Psoas muscle (tissue), 8 donors: Measurements from ENCODE around the gene PDLIM1. TPM values are rescaled to one million over a fixed set of nuclear protein-coding genes. Genes with fewer than 3 reads are reported as not detected.
A peak's percentile ranks its signal among the peaks of the same experiment; 100 is the strongest.

Source experiments
- ATAC-seq, 4 donors: fragments of 200-7000 bp; cut with Tn5 transposase; one replicate each; pipeline ENCODE4 v1.9.1; 2020; ENCODE audit warnings: moderate library complexity in 3 of 4, mild to moderate bottlenecking in 2 of 4
- DNase-seq, 2 donors: peaks; one replicate each; pipeline ENCODE4 v3.0.0-alpha.2; 2020
- H3K27ac ChIP-seq: fragments of 200-600 bp; one replicate; pipeline ENCODE4 v1.8.0; 2022
- H3K27me3 ChIP-seq, 3 donors: fragments of 200-600 bp in 1 of 3; one replicate each; pipeline versions ENCODE4 v1.6.1 to v1.8.0; 2013 to 2022; ENCODE audit warnings: low read length in 2 of 3, mild to moderate bottlenecking in 2 of 3, moderate library complexity in 1 of 3; ENCODE audit not compliant: insufficient read depth in 3 of 3
- H3K36me3 ChIP-seq, 2 donors: fragments of 200-600 bp in 1 of 2; one replicate each; pipeline versions ENCODE4 v1.6.1 to v1.8.0; 2013 to 2022; ENCODE audit warnings: low read depth in 1 of 2, mild to moderate bottlenecking in 1 of 2, moderate library complexity in 1 of 2; ENCODE audit not compliant: insufficient read depth in 1 of 2
- H3K4me1 ChIP-seq: fragments of 200-600 bp; one replicate; pipeline ENCODE4 v1.8.0; 2022
- H3K4me3 ChIP-seq: fragments of 200-600 bp; one replicate; pipeline ENCODE4 v1.8.0; 2022; ENCODE audit warnings: mild to moderate bottlenecking
- H3K9me3 ChIP-seq: fragments of 200-600 bp; one replicate; pipeline ENCODE4 v1.8.0; 2022
- CTCF ChIP-seq: fragments of 200-600 bp; IDR thresholded peaks from one replicate; pipeline ENCODE4 v1.8.0; 2022; ENCODE audit warnings: antibody characterized with exemption
- WGBS, 3 donors: extraction: QIAGEN DNeasy Blood & Tissue Kit; methylation state at CpG; one replicate each; pipeline versions ENCODE4 v1.1.6 to v1.1.7; 2013; 5-methylcytosine and 5-hydroxymethylcytosine counted together
- intact Hi-C, 2 donors: fragments of 100-400 bp; cut with DNase I; formaldehyde crosslinking; loops; one replicate each; pipeline versions ENCODE4 v1.11.0 to v1.14.2; 2022
- polyA plus RNA-seq, 3 donors: library from polyadenylated mRNA; stranded (reverse); fragments of 200-250 nt; gene quantifications; one replicate each; pipeline ENCODE4 v1.2.3, GENCODE V29; 2013
- total RNA-seq, 4 donors: library from RNA; stranded (reverse); fragmentation: NEBNext Ultra II Directional in 2 of 4; extraction: Animal tissue kit (Norgen Biotek cat#: 25700) in 2 of 4; gene quantifications; one replicate each; pipeline versions ENCODE4 v1.2.1 to v1.2.4, GENCODE V29; 2021 to 2023
- donor health status: healthy with polysubstance abuse.
- donor health status: DM: no; HTN: no; CAD: no; lungs with moderate emphysema.
- donor health status: Bipolar disorder and iron deficiency.
- donor health status: healthy.
- donor health status: DM: yes; HTN: yes; CAD: no.
- donor health status: DM: no; HTN: no; CAD: no.
- donor health status: DM: no; HTN: no; CAD: no.
- donor health status: DM: yes; HTN: yes; CAD: no.

PDLIM1 gene
- total and polyA plus RNA-seq, 7 donors: 97.3 to 504 (median 325) TPM

DNA sequence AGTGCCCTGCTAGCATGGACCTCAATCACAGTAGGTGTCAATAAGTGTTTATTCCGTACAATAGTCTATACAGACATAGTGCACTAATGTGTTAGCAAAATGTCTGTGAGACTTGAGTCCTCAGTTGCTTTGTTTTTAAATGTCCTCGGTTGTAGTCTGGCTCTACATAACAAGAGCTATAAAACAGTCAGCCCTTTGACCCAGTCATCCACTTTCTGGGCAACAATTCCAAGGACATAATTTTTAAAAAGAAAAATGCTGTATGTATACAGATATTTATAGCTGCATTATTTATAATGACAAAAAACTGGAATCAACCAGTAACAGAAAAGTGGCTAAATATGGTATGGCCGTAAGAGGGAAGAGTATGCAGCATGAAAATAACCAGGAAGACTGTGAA is 2.8 kb upstream of the PDLIM1 start:
- intact Hi-C loops: no loop called here
- WGBS, 3 donors: 84 to 86% (median 86%) methylated on average over 3 of the region's 3 CpGs

GRCh38 chr10:95291365-95292039 is 699 bp upstream of the PDLIM1 start:
- H3K4me3 ChIP-seq: peak overlapping the region; percentile 95
- H3K27me3 ChIP-seq: peaks cover 0 to 9% (median 0%) of the 10 kb centered on the region in 3 donors
- 52 to 57% (median 53%) methylated on average over 19 of the region's 19 CpGs for WGBS, 3 donors
- TF ChIP-seq CTCF: no peak
- H3K9me3 ChIP-seq: no peaks in the 10 kb centered on the region
- H3K4me1 ChIP-seq: peaks cover 17% of the 10 kb centered on the region
- intact Hi-C loops: no loop called here
- ATAC-seq (no peak), DNase-seq (no peak)
- H3K36me3 ChIP-seq: no peaks in the 10 kb centered on the region
- peak overlapping the region; percentile 85 for H3K27ac ChIP-seq

More for the DNA sequence above, 2.8 kb upstream of the PDLIM1 start:
- Histone ChIP-seq H3K9me3 (no peaks in the 10 kb centered on the region), H3K27me3 (peaks cover 0 to 9% (median 0%) of the 10 kb centered on the region in 3 donors), H3K4me3 (no peak overlapping the region), H3K36me3 (no peaks in the 10 kb centered on the region), H3K27ac (no peak overlapping the region), H3K4me1 (peaks cover 5% of the 10 kb centered on the region)
- DNase-seq (no peak), ATAC-seq (no peak)
- no peak for TF ChIP-seq CTCF

DNA sequence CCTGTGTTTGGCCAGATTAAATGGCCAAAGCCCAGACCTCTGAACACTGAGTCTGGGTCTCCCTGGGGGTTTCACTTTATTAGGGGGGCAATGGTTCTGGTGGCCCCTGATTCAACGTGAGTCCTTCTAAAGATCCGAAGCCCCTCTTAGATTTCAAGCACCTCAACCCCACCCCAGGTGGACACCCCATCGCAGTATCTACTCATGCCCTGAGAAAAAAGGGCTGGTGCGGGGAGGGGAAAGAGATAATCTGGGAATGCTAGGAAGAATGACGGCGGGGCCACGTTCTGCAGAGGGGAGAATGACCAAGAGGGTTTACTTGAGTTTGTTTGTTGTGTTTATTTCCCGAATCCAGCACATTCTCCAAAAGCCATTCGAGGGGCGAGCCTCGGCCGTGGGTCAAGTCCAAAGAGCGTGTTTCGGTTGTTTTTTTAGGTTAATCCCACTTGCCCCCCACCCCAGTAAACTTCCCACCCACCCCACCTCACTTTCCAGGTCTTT is 832 bp downstream of the PDLIM1 start:
- intact Hi-C loops: loop anchor here (5.0 kb wide), 2 partner anchors 43 to 62 kb away; no protein-coding TSS in a partner anchor
- no peaks in the 10 kb centered on the region for H3K36me3 ChIP-seq
- peaks cover 0 to 9% (median 0%) of the 10 kb centered on the region in 3 donors for H3K27me3 ChIP-seq
- peaks cover 28% of the 10 kb centered on the region for H3K4me1 ChIP-seq
- TF ChIP-seq CTCF: no peak
- H3K9me3 ChIP-seq: no peaks in the 10 kb centered on the region
- DNase-seq: no peak
- H3K27ac ChIP-seq: peak overlapping the region; percentile 85
- WGBS, 3 donors: 8 to 23% (median 13%) methylated on average over 14 of the region's 14 CpGs
- peak overlapping the region; percentile 95 for H3K4me3 ChIP-seq
- no peak for ATAC-seq

GRCh38 chr10:95289003-95289920 is 1.5 kb downstream of the PDLIM1 start:
- peak in 1 of 2 donors; percentile 57 for DNase-seq
- ATAC-seq: peak; percentile 65 to 75 (median 72)
- Histone ChIP-seq H3K36me3 (no peaks in the 10 kb centered on the region), H3K4me3 (peak overlapping the region; percentile 95), H3K27me3 (peaks cover 0 to 9% (median 0%) of the 10 kb centered on the region in 3 donors), H3K4me1 (peaks cover 29% of the 10 kb centered on the region), H3K27ac (peak overlapping the region; percentile 85), H3K9me3 (no peaks in the 10 kb centered on the region)
- 30 to 44% (median 36%) methylated on average over 12 of the region's 12 CpGs for WGBS, 3 donors
- intact Hi-C loops: loop anchor here (5.0 kb wide), 2 partner anchors 42 to 63 kb away; no protein-coding TSS in a partner anchor
- TF ChIP-seq CTCF: no peak
